Activated CD8-positive, alpha-beta memory T cell treated with anti-CD3 and anti-CD28 coated beads, Interleukin-2, amount 50 U/mL, for 48 hours (primary cell): ENCODE data around the gene FGF12.
A peak's percentile ranks its signal among the peaks of the same experiment; 100 is the strongest.
"Not testable (repeated sequence)": the region's sequence is repeated elsewhere in the genome, so short reads cannot be mapped to it uniquely, and the experiment has no call there.

Experiments used
- DNase-seq: peaks from one replicate; pipeline ENCODE4 v3.0.0-alpha.2; 2020

Gene FGF12

GRCh38 chr3:192727032-192727847, at the start of gene FGF12:
FGF12 (minus strand) TSS chr3:192727541.
- peak; percentile 49 for DNase-seq

- not testable (repeated sequence) for DNase-seq
These were observed 47.0 kb upstream of the FGF12 start for GRCh38 chr3:192774341-192774740.

GRCh38 chr3:192772240-192772894, 45.0 kb upstream of the FGF12 start:
- no peak for DNase-seq

- no peak for DNase-seq
These were observed 31.3 kb upstream of the FGF12 start for GRCh38 chr3:192758654-192759053.

- no peak for DNase-seq
These were observed 23.8 kb upstream of the FGF12 start for GRCh38 chr3:192751148-192751547.

GRCh38 chr3:192750201-192750600, 22.9 kb upstream of the FGF12 start:
- no peak for DNase-seq

GRCh38 chr3:192747746-192748145, 20.4 kb upstream of the FGF12 start:
- no peak for DNase-seq

- DNase-seq: no peak
These were observed 19.8 kb upstream of the FGF12 start for GRCh38 chr3:192747145-192747544.

- DNase-seq: no peak
These were observed 17.8 kb upstream of the FGF12 start for GRCh38 chr3:192745150-192745549.

GRCh38 chr3:192744604-192745003, 17.3 kb upstream of the FGF12 start:
- not testable (repeated sequence) for DNase-seq

GRCh38 chr3:192737506-192737905, 10.2 kb upstream of the FGF12 start:
- no peak for DNase-seq

GRCh38 chr3:192731233-192731632, 3.9 kb upstream of the FGF12 start:
- DNase-seq: no peak

- DNase-seq: no peak
These were observed 956 bp downstream of the FGF12 start for GRCh38 chr3:192726385-192726784.

- DNase-seq: no peak
These were observed 7.4 kb downstream of the FGF12 start for GRCh38 chr3:192719964-192720363.

- DNase-seq: no peak
These were observed 9.2 kb downstream of the FGF12 start for GRCh38 chr3:192718156-192718555.

- DNase-seq: no peak
These were observed 12.2 kb downstream of the FGF12 start for GRCh38 chr3:192715126-192715525.

- not testable (repeated sequence) for DNase-seq
These were observed 16.2 kb downstream of the FGF12 start for GRCh38 chr3:192711126-192711525.

GRCh38 chr3:192710366-192710765, 17.0 kb downstream of the FGF12 start:
- no peak for DNase-seq

GRCh38 chr3:192706272-192706671, 21.1 kb downstream of the FGF12 start:
- DNase-seq: no peak

- no peak for DNase-seq
These were observed 26.5 kb downstream of the FGF12 start for GRCh38 chr3:192700885-192701284.

- no peak for DNase-seq
These were observed 30.3 kb downstream of the FGF12 start for GRCh38 chr3:192696943-192697587.

- DNase-seq: no peak
These were observed 39.7 kb downstream of the FGF12 start for GRCh38 chr3:192687488-192688152.

GRCh38 chr3:192685801-192686200, 41.5 kb downstream of the FGF12 start:
- no peak for DNase-seq
